OCI-LY7 (cell line): ENCODE measurements around the gene CRACR2B. TPM values are rescaled to one million over a fixed set of nuclear protein-coding genes. Genes with fewer than 3 reads are reported as not detected.

ENCODE experiments used
- BruUV-seq: library from RNA; stranded (reverse); fragments of 400-500 nt; replicated peaks from 2 replicates; lab custom pipeline; 2021; lab: Mats Ljungman, UMichigan
- CTCF ChIA-PET: fragments of 300-600 bp; sonication (Branson Sonifier 250); formaldehyde crosslinking; loops from one replicate; lab custom pipeline; 2022; ENCODE audit warnings: antibody characterized with exemption; ENCODE audit not compliant: unreplicated experiment; lab: Charles Lee
- POLR2A ChIA-PET: fragments of 300-600 bp; sonication (Branson Sonifier 250); formaldehyde crosslinking; loops from one replicate; lab custom pipeline; 2022; ENCODE audit warnings: antibody characterized with exemption; lab: Charles Lee
- DNase-seq: peaks from one replicate; pipeline ENCODE4 v3.0.0-alpha.2; 2015; ENCODE audit warnings: low spot score
- H2AFZ ChIP-seq: fragments of 200-600 bp; sonication (generic), shearing (Covaris generic); 2 replicates; pipeline ENCODE4 v1.6.1; 2014; ENCODE audit warnings: mild to moderate bottlenecking, antibody characterized with exemption, low read length, moderate library complexity
- H3K27ac ChIP-seq: fragments of 200-600 bp; sonication (generic); 2 replicates; pipeline ENCODE4 v1.5.1; 2014; ENCODE audit warnings: mixed run types, low read depth, mild to moderate bottlenecking, moderate library complexity, low read length, inconsistent platforms; ENCODE audit not compliant: poor library complexity, severe bottlenecking
- H3K36me3 ChIP-seq: fragments of 200-600 bp; sonication (generic); 2 replicates; pipeline ENCODE4 v1.6.1; 2014; ENCODE audit warnings: mild to moderate bottlenecking, antibody characterized with exemption, low read length, moderate library complexity, mixed read lengths; ENCODE audit not compliant: insufficient read depth
- H3K4me1 ChIP-seq: fragments of 200-600 bp; sonication (generic); 2 replicates; pipeline ENCODE4 v1.5.1; 2014; ENCODE audit warnings: mild to moderate bottlenecking, low read length; ENCODE audit not compliant: insufficient read depth, poor library complexity, severe bottlenecking
- H3K4me2 ChIP-seq: fragments of 200-600 bp; sonication (generic); 2 replicates; pipeline ENCODE4 v1.6.1; 2014; ENCODE audit warnings: mild to moderate bottlenecking, low read length
- H3K4me3 ChIP-seq: fragments of 200-600 bp; sonication (generic); 2 replicates; pipeline ENCODE4 v1.5.1; 2014; ENCODE audit warnings: mild to moderate bottlenecking, low read depth, low read length; ENCODE audit not compliant: poor library complexity, severe bottlenecking
- H3K79me2 ChIP-seq: fragments of 200-600 bp; sonication (generic); 2 replicates; pipeline ENCODE4 v1.6.1; 2016; ENCODE audit warnings: low read depth, mild to moderate bottlenecking, low read length, moderate library complexity, mixed read lengths; ENCODE audit not compliant: insufficient read depth
- H3K9me2 ChIP-seq: fragments of 200-600 bp; sonication (generic); 2 replicates; pipeline ENCODE4 v1.6.1; 2016; ENCODE audit warnings: mild to moderate bottlenecking, low read length, mixed read lengths; ENCODE audit not compliant: insufficient read depth
- H3K9me3 ChIP-seq: fragments of 200-600 bp; sonication (generic); 2 replicates; pipeline ENCODE4 v1.6.1; 2014; ENCODE audit warnings: mild to moderate bottlenecking, mixed run types, low read length, mixed read lengths
- H4K20me1 ChIP-seq: fragments of 200-600 bp; sonication (generic); 2 replicates; pipeline ENCODE4 v1.6.1; 2014; ENCODE audit warnings: mild to moderate bottlenecking, antibody characterized with exemption, low read length, moderate library complexity, mixed read lengths; ENCODE audit not compliant: insufficient read depth
- EZH2phosphoT487 ChIP-seq: fragments of 200-600 bp; sonication (generic); IDR thresholded peaks from 2 replicates; pipeline ENCODE4 v1.6.1; 2018; ENCODE audit warnings: low read depth, borderline replicate concordance, mild to moderate bottlenecking, mixed run types, antibody characterized with exemption, low read length, moderate library complexity, mixed read lengths
- intact Hi-C: fragments of 100-400 bp; cut with micrococcal nuclease; formaldehyde crosslinking; loops from one replicate; pipeline ENCODE4 v1.10.0; 2022; ENCODE audit not compliant: unreplicated experiment
- total RNA-seq, 2 experiments: library from RNA; depleted of rRNA in 1 of 2; stranded (reverse); fragments of >200 nt in 1 of 2; shearing (Covaris generic) in 1 of 2; gene quantifications; 2 replicates each; pipeline ENCODE4 v1.2.3, GENCODE V29; 2014 to 2022
- TF ChIP-seq, protein P1 (sequence below): fragments of 200-600 bp; sonication (generic); conservative IDR thresholded peaks from 2 replicates; pipeline ENCODE4 v1.5.1; 2014; ENCODE audit warnings: mild to moderate bottlenecking, antibody characterized with exemption, low read length, moderate library complexity, mixed read lengths

CRACR2B gene
- total RNA-seq, 2 experiments from 2014 or later: 2.8 to 20.1 TPM

DNA sequence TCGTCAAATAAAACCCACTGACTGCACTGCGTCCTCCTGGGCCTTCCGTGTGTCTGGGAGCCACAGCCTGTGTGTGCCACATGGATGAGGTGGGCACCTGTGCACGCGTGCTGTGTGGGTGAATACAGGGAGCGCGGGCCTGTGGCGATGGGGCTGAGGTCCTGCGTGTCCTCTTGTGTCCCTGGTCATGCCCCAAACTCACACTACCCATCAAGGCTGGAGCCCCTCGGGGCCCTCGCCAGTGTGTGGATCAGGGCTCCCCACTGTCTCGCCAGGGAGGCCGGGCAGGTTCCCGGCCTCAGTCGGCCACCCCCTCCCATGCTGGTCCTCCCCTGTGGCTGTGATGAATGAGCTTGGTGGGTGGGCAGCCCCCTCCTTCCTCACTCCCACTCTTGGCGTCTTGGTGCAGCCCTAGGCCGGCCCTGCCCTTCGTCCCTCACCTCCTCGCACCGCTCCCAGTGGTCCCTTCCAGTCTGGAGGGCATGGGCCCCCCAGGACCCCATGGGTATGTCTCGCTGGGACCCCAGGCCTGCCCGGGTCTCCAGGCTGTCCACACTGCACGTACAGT, 4.3 kb downstream of the CRACR2B start:
- TF ChIP-seq EZH2phosphoT487: no peak
- TF ChIP-seq, protein P1, sequence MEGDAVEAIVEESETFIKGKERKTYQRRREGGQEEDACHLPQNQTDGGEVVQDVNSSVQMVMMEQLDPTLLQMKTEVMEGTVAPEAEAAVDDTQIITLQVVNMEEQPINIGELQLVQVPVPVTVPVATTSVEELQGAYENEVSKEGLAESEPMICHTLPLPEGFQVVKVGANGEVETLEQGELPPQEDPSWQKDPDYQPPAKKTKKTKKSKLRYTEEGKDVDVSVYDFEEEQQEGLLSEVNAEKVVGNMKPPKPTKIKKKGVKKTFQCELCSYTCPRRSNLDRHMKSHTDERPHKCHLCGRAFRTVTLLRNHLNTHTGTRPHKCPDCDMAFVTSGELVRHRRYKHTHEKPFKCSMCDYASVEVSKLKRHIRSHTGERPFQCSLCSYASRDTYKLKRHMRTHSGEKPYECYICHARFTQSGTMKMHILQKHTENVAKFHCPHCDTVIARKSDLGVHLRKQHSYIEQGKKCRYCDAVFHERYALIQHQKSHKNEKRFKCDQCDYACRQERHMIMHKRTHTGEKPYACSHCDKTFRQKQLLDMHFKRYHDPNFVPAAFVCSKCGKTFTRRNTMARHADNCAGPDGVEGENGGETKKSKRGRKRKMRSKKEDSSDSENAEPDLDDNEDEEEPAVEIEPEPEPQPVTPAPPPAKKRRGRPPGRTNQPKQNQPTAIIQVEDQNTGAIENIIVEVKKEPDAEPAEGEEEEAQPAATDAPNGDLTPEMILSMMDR: no peak
- no peaks in the 10 kb centered on the region for H3K36me3 ChIP-seq
- no TSS peak for BruUV-seq
- intact Hi-C loops: no loop called here
- H4K20me1 ChIP-seq: 0 out of 2 replicates have a peak, but pooled peaks cover 3% of the 10 kb centered on the region
- H2AFZ ChIP-seq: no peak overlapping the region
- ChIA-PET CTCF (no interaction called here), POLR2A (no interaction called here)
- peaks cover 29% of the 10 kb centered on the region for H3K4me1 ChIP-seq
- no peak for DNase-seq
- H3K4me3 ChIP-seq: no peak overlapping the region
- H3K4me2 ChIP-seq: no peak overlapping the region; the same call in 1 of the 2 replicates
- H3K9me3 ChIP-seq: no peaks in the 10 kb centered on the region
- no peaks in the 10 kb centered on the region for H3K79me2 ChIP-seq
- H3K27ac ChIP-seq: no peak overlapping the region
- no peaks in the 10 kb centered on the region for H3K9me2 ChIP-seq

DNA sequence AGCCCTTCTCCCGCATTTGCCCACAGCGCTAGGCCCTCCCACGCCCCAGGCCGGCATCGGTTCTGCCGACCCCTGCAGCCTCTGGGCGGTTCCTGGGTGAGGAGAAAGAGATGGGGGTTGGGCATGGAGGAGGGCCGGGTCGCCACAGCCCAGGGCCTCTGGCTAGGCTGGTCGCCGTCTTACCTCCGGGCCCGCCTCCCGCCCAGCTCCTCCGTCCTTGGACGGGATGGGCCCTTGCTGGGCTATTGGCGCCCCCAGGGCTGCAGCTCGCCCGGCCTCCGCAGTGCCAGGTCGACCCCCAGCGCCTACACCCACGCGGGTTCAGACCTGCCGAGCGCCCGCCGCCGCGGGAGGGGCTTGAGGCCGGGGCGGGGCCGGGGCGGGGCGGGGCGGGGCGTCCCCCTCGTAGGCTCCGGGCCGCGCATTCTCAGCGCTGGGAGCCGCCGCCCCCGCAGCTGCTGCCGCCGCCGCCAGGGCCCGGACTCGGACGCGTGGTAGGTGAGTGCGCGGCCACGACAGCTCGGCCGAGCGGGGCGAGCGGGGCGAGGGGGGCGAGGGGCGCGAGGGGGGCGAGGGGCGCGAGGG, 4.9 kb downstream of the CRACR2B start, which contains the start of gene CD151:
Gene CD151 (plus strand): TSS at position 424 of the 585 bp plus-strand sequence. CDS start 3,118 bp downstream, outside the sequence.
- Histone ChIP-seq H3K36me3 (peaks cover 3% of the 10 kb centered on the region; the same call in 1 of the 2 replicates), H3K79me2 (no peaks in the 10 kb centered on the region), H3K9me3 (no peaks in the 10 kb centered on the region), H3K4me1 (peaks cover 23% of the 10 kb centered on the region), H3K4me2 (no peak within 1 kb of the TSS; the same call in 1 of the 2 replicates), H3K9me2 (no peaks in the 10 kb centered on the region), H3K4me3 (no peak within 1 kb of the TSS), H2AFZ (no peak within 1 kb of the TSS), H4K20me1 (0 out of 2 replicates have a peak, but pooled peaks cover 3% of the 10 kb centered on the region), H3K27ac (no peak within 1 kb of the TSS)
- BruUV-seq: no TSS peak
- no peak for DNase-seq
- intact Hi-C loops: no loop called here
- TF ChIP-seq, protein P1: no peak
- no peak for TF ChIP-seq EZH2phosphoT487
- ChIA-PET CTCF (no interaction called here), POLR2A (no interaction called here)
